Colon (tissue), 2 donors: ENCODE data around the gene NCOA1.
"Not testable (repeated sequence)": the region's sequence is repeated elsewhere in the genome, so short reads cannot be mapped to it uniquely, and the experiment has no call there.

Source experiments
- FAIRE-seq: peaks from 2 replicates; lab custom pipeline; 2012; peaks lifted over from hg19 to GRCh38; lab: Jason Lieb, UNC
- donor health status: control.
- donor health status: control.

The NCOA1 gene

GRCh38 chr2:24477229-24477628, 13.8 kb upstream of the NCOA1 start:
- FAIRE-seq = no peak

- FAIRE-seq = no peak
Observed at GRCh38 chr2:24478243-24478642, 12.8 kb upstream of the NCOA1 start.

- no peak for FAIRE-seq
Observed at GRCh38 chr2:24480245-24480644, 10.8 kb upstream of the NCOA1 start.

GRCh38 chr2:24482251-24482971, 8.6 kb upstream of the NCOA1 start:
- no peak for FAIRE-seq

GRCh38 chr2:24482972-24483300, 8.1 kb upstream of the NCOA1 start:
- no peak for FAIRE-seq

- not testable (repeated sequence) for FAIRE-seq
Observed at GRCh38 chr2:24484677-24485076, 6.4 kb upstream of the NCOA1 start.

- no peak for FAIRE-seq
Observed at GRCh38 chr2:24485197-24485596, 5.9 kb upstream of the NCOA1 start.

- FAIRE-seq = no peak
Observed at GRCh38 chr2:24486636-24487205, 4.3 kb upstream of the NCOA1 start.

- FAIRE-seq = no peak
Observed at GRCh38 chr2:24489465-24490180, 1.4 kb upstream of the NCOA1 start.

GRCh38 chr2:24490181-24490689, 819 bp upstream of the NCOA1 start:
- FAIRE-seq = no peak

- no peak for FAIRE-seq
Observed at GRCh38 chr2:24491542-24492420, 727 bp downstream of the NCOA1 start.

- no peak for FAIRE-seq
Observed at GRCh38 chr2:24492421-24493279, 1.6 kb downstream of the NCOA1 start.

GRCh38 chr2:24493713-24494112, 2.7 kb downstream of the NCOA1 start:
- FAIRE-seq = no peak

- no peak for FAIRE-seq
Observed at GRCh38 chr2:24494410-24494809, 3.4 kb downstream of the NCOA1 start.

GRCh38 chr2:24495451-24495850, 4.4 kb downstream of the NCOA1 start:
- no peak for FAIRE-seq

GRCh38 chr2:24496959-24497358, 5.9 kb downstream of the NCOA1 start:
- FAIRE-seq = no peak

GRCh38 chr2:24497685-24498084, 6.6 kb downstream of the NCOA1 start:
- no peak for FAIRE-seq

- FAIRE-seq = no peak
Observed at GRCh38 chr2:24498121-24498520, 7.1 kb downstream of the NCOA1 start.

- FAIRE-seq = no peak
Observed at GRCh38 chr2:24501813-24502212, 10.8 kb downstream of the NCOA1 start.

GRCh38 chr2:24505534-24506275, 14.7 kb downstream of the NCOA1 start:
- no peak for FAIRE-seq

GRCh38 chr2:24507549-24507948, 16.5 kb downstream of the NCOA1 start:
- no peak for FAIRE-seq
